HepG2 (cell line): ENCODE results near the gene MCC. TPM values are rescaled to one million over a fixed set of nuclear protein-coding genes. Genes with fewer than 3 reads are reported as not detected.

Source experiments
- FOSL1 ChIP-seq: sonication (generic); formaldehyde crosslinking; IDR thresholded peaks from 2 replicates; pipeline ENCODE4 v1.9.0; 2021; ENCODE audit warnings: missing genetic modification reagents, borderline replicate concordance
- MIER3 ChIP-seq: IDR thresholded peaks from 2 replicates; pipeline ENCODE4 v1.6.1; 2016; ENCODE audit warnings: missing compliant biosample characterization, borderline replicate concordance
- REL ChIP-seq: sonication (generic); formaldehyde crosslinking; conservative IDR thresholded peaks from 2 replicates; pipeline ENCODE4 v1.8.0; 2022; ENCODE audit warnings: mild to moderate bottlenecking, missing genetic modification reagents, moderate library complexity
- TAF1 ChIP-seq: sonication (generic); formaldehyde crosslinking; IDR thresholded peaks from 2 replicates; pipeline ENCODE4 v1.4.0; 2020; ENCODE audit warnings: missing genetic modification reagents
- ZKSCAN5 ChIP-seq: sonication (generic); formaldehyde crosslinking; IDR thresholded peaks from 2 replicates; pipeline ENCODE4 v1.5.1; 2020; ENCODE audit warnings: mild to moderate bottlenecking, missing genetic modification reagents
- ZNF225 ChIP-seq: sonication (generic); formaldehyde crosslinking; IDR thresholded peaks from 2 replicates; pipeline ENCODE4 v1.4.0; 2020; ENCODE audit warnings: mild to moderate bottlenecking, missing genetic modification reagents
- ZNF781 ChIP-seq: sonication (generic); formaldehyde crosslinking; IDR thresholded peaks from 2 replicates; pipeline ENCODE4 v1.5.1; 2020; ENCODE audit warnings: borderline replicate concordance, mild to moderate bottlenecking, missing genetic modification reagents; ENCODE audit errors: not compliant biosample characterization
- ZNF83 ChIP-seq: sonication (generic); formaldehyde crosslinking; IDR thresholded peaks from 2 replicates; pipeline ENCODE4 v1.4.0; 2020; ENCODE audit warnings: missing genetic modification reagents, mild to moderate bottlenecking, borderline replicate concordance
- polyA plus RNA-seq, 8 experiments: library from polyadenylated mRNA; depleted of rRNA in 3 of 8; stranded (reverse) in 7 of 8; unstranded in 1 of 8; fragments of >200 nt; fragmentation: Illumina TruSeq in 4 of 8; extraction: Trizol in 4 of 8; gene quantifications; 2 replicates each; pipeline versions ENCODE4 v1.2.1 to v1.2.3, GENCODE V29; 2011 to 2016; ENCODE audit warnings: low read depth in 4 of 8, missing spikeins in 1 of 8, mixed read lengths in 1 of 8; ENCODE audit not compliant: insufficient read depth in 1 of 8
- total RNA-seq, 5 experiments: library from RNA; depleted of rRNA; stranded (reverse); fragments of >200 nt; fragmentation: Illumina TruSeq; extraction: Trizol; gene quantifications; 2 replicates each; pipeline ENCODE4 v1.2.3, GENCODE V29; 2016; ENCODE audit warnings: low read depth in 1 of 5
- TF ChIP-seq, protein P1 (sequence below): sonication (generic); formaldehyde crosslinking; IDR thresholded peaks from 2 replicates; pipeline ENCODE4 v1.4.0; 2020; ENCODE audit warnings: missing genetic modification reagents
- TF ChIP-seq, protein P2 (sequence below): sonication (generic); formaldehyde crosslinking; IDR thresholded peaks from 2 replicates; pipeline ENCODE4 v1.5.0; 2020; ENCODE audit warnings: mild to moderate bottlenecking, missing genetic modification reagents

The MCC gene
- total and polyA plus RNA-seq, 2 of the 13 experiments (the other 11 are each of a cell fraction or from before 2014, with no cell fraction given), result 0.55 to 2.4 TPM

DNA sequence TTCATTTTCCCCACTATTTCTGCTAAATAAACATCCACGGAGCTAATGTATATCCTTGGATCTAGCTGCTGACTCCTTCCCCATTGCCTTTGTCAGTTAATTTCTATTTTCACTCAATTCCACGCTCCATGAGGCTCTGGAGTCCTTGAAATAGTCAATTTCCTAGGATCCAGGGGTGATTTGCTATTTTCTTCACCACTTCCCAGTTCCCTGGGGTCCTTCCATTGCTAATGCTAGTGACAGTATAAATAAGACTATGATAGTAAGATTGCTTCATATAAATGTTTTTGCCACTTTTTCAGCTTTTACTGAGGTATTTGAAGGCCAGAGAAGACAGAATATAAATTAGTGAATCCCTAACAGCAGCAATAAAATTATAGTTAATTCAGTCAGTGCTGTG lies 66.6 kb downstream of the MCC start (continued):
- TF ChIP-seq, protein P1, sequence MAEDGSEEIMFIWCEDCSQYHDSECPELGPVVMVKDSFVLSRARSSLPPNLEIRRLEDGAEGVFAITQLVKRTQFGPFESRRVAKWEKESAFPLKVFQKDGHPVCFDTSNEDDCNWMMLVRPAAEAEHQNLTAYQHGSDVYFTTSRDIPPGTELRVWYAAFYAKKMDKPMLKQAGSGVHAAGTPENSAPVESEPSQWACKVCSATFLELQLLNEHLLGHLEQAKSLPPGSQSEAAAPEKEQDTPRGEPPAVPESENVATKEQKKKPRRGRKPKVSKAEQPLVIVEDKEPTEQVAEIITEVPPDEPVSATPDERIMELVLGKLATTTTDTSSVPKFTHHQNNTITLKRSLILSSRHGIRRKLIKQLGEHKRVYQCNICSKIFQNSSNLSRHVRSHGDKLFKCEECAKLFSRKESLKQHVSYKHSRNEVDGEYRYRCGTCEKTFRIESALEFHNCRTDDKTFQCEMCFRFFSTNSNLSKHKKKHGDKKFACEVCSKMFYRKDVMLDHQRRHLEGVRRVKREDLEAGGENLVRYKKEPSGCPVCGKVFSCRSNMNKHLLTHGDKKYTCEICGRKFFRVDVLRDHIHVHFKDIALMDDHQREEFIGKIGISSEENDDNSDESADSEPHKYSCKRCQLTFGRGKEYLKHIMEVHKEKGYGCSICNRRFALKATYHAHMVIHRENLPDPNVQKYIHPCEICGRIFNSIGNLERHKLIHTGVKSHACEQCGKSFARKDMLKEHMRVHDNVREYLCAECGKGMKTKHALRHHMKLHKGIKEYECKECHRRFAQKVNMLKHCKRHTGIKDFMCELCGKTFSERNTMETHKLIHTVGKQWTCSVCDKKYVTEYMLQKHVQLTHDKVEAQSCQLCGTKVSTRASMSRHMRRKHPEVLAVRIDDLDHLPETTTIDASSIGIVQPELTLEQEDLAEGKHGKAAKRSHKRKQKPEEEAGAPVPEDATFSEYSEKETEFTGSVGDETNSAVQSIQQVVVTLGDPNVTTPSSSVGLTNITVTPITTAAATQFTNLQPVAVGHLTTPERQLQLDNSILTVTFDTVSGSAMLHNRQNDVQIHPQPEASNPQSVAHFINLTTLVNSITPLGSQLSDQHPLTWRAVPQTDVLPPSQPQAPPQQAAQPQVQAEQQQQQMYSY (CRISPR knock-in tag), result no peak
- TF ChIP-seq ZNF225, result no peak
- TF ChIP-seq ZKSCAN5 (CRISPR knock-in tag), result no peak
- no peak for TF ChIP-seq TAF1
- TF ChIP-seq FOSL1 (CRISPR knock-in tag), result no peak
- no peak for TF ChIP-seq ZNF781 (CRISPR knock-in tag)
- no peak for TF ChIP-seq MIER3
- no peak for TF ChIP-seq ZNF83
- TF ChIP-seq, protein P2, sequence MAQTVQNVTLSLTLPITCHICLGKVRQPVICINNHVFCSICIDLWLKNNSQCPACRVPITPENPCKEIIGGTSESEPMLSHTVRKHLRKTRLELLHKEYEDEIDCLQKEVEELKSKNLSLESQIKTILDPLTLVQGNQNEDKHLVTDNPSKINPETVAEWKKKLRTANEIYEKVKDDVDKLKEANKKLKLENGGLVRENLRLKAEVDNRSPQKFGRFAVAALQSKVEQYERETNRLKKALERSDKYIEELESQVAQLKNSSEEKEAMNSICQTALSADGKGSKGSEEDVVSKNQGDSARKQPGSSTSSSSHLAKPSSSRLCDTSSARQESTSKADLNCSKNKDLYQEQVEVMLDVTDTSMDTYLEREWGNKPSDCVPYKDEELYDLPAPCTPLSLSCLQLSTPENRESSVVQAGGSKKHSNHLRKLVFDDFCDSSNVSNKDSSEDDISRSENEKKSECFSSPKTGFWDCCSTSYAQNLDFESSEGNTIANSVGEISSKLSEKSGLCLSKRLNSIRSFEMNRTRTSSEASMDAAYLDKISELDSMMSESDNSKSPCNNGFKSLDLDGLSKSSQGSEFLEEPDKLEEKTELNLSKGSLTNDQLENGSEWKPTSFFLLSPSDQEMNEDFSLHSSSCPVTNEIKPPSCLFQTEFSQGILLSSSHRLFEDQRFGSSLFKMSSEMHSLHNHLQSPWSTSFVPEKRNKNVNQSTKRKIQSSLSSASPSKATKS (CRISPR knock-in tag), result no peak
- no peak for TF ChIP-seq REL (CRISPR knock-in tag)
